Skeletal muscle cell (primary cell): ENCODE results near the gene PPT2.
"Not testable (repeated sequence)": the region's sequence is repeated elsewhere in the genome, so short reads cannot be mapped to it uniquely, and the experiment has no call there.

Source experiments
- DNase-seq: peaks from one replicate; pipeline ENCODE4 v3.0.0-alpha.2; 2010; ENCODE audit warnings: low read depth
- H3K4me3 ChIP-seq: 2 replicates; pipeline ENCODE4 v1.5.1; 2011; ENCODE audit warnings: low read depth, mild to moderate bottlenecking, control low read depth, low read length, moderate library complexity

The PPT2 gene

DNA sequence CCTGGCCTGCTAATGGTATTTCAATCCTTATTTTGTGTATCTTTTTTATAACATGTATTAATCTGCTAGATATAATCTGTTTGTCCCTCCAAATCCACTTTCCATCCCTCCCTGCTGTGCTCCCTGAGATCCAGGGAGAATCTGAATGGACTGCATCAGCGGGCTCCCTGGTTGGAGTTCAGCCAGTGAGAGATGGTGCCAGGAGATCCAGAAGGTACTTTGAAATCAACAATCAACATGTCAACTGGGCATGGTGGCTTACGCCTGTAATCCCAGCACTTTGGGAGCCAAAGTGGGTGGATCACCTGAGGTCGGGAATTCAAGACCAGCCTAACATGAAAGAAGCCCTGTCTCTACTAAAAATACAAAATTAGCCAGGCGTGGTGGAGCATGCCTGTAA is 30.3 kb upstream of the PPT2 start:
- DNase-seq: no peak
- no peak overlapping the region for H3K4me3 ChIP-seq

DNA sequence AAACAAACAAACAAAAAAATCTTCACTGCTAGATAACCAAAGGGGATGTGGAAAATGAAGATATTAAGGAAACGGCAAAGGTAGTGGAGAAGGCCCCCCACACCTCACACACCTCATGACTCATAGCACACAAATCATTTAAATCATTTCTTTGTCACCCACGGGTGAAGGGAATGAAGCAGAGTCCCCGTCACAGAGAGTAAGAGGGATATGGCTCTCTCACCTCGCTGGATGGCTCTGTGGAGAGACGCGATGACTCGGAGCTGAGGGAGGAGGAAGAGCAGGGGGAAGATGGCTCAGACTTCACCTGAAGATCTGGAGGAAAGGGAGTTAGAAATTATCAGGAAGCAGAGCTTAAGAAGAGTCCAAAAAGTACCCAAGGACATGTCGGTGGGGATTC is 27.1 kb upstream of the PPT2 start:
- H3K4me3 ChIP-seq: peak overlapping the region; percentile 100
- DNase-seq: no peak

DNA sequence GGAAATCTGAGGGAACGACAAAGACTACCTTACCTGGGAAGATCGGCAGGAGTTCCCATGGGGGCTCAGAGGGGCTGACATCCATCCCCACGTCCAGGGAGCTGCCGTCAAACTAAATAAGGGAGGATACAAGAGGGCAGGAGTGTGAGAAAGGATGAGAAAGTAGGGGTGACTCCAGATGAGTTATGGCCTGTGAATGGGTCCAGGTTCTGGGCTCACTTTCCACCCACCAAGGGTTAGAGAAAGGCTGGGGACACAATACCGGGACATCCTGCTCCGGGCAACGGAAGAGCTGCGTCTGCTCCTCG is 26.6 kb upstream of the PPT2 start:
- peak overlapping the region; percentile 100 for H3K4me3 ChIP-seq
- no peak for DNase-seq

DNA sequence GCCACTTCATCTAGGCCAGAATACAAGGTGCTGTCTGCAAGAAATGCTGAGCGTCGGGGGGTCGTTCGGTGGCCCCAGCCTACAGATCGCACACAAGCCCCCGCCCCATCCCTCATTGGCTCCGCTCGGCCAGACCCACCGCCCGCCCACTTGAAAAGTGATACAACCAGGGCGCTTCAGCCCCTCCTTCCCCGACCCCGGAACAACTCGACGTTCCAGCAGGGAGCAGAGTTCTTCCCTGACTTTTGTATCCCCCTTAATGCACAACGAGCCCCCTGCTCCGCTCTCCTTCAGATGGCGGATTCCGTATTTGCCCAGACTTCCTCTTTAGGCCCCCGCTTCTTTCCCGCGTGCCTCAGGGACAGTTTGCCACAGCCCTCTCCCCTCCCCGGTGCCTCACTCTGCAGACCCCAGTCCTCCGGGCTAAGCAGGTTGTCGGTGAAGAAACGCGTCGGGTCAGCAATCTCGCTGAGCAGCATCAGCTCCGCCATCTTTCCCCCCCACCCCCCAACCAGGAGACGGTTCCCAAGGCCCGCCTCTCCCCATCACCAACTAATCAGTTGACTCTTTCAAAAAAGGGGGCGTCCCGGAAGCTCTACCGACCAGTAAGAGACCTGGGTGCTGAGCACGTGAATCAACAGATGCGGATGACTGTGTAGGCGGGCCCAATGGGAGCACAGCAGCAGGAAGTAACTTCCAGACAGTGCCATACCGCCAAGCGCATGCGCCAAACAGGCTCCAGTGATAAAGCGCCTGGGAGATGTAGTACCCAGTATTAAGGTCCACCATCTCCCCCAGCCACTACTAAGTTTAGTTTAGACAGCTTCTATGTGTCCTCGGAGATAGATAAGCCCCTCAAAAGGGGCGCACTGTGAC is 26.0 kb upstream of the PPT2 start, which contains the start of gene ATF6B:
ATF6B (minus strand) TSS at position 530 of the 876 bp plus-strand sequence; CDS start at position 491, 39 bp downstream.
- peak; percentile 99 for DNase-seq

DNA sequence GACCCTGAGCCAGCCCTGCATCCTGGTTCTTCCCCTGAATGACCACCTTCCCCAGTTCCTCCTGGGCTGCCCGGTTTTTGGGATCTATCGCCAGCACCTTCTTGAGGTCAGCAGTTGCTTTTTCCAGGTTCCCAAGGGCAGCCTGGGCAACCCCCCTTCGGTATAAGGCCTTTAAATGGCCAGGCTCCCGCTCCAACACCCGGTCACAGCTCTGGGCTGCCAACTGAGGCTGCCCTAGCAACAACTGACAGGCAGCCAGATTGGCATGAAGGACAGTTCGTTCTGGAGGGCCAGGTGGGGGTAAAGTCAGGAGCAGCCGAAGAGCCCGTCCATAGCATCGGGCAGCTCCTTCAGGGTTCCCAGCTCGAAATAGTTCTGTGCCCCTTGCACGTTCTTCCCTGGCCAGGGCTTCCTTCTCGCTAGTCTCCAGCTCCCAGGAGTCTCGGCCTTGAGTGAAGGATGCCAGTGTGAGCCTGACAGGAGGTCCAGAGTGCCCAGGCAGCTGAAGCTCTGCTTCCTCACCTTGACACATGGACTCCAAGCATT is 25.1 kb upstream of the PPT2 start:
- no peak for DNase-seq
- H3K4me3 ChIP-seq: peak overlapping the region; percentile 80

More for the DNA sequence above, 26.0 kb upstream of the PPT2 start, which contains the start of gene ATF6B:
- peak within 1 kb of the TSS; percentile 100 for H3K4me3 ChIP-seq

DNA sequence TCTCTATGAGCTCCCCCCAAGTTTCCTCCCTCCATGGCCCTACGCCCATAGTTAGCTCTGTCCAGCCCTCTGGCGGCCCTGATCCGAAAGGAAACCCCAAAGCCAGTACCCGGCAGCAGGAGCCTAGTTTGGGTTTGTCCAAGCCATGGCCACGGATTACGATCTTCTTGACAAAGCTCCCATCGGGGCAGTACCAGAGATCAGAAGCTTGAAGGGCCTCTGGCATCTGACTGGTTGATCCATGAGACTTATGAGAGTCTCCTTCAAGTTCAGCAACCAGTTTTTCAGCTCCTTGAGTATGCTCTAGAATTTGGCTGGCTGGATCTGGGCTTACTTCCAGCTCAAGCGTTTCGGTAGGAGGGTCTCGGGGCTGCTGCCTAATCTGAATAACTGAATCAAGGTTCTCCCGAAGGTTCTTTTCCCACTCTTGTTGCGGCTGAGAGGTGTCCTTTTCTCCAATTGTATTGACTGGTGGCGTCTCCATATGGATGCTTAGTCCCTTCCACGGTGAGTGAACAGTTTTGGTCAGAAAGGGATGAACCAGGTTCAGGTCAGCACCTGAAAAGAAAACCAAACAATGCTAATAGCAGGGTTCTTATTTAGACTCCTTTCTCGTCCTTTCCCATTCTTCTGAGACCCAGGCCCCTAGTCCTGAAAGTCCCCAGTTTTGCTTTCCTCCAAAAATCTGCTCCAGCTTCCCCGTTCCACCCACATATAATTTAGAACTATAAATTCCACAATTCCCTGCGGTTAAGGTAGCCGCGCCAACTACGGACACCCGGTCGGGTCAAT is 24.4 kb upstream of the PPT2 start:
- H3K4me3 ChIP-seq: peak overlapping the region; percentile 80

DNA sequence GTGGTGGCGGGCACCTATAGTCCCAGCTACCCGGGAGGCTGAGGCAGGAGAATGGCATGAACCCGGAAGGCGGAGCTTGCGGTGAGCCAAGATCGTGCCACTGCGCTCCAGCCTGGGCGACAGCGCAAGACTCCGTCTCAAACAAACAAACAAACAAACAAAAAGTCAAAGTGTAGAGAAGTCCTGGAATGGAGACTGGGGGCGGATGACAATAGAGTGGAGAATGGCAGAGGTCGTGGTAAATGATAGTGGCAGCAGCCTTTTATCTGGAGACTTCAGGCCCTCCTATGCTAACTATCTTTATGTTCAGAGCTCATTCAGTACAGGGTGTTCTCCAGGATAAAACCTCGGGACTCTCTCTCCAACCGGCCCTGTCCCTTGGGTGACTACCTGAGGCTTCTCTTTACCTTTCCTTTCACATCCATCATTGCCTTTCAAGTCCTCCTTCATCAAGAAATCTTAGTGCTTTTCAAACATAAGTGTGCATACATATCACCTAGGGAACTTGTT is 22.4 kb upstream of the PPT2 start:
- DNase-seq: no peak
- H3K4me3 ChIP-seq: no peak overlapping the region

More for the DNA sequence above, 24.4 kb upstream of the PPT2 start:
- no peak for DNase-seq

DNA sequence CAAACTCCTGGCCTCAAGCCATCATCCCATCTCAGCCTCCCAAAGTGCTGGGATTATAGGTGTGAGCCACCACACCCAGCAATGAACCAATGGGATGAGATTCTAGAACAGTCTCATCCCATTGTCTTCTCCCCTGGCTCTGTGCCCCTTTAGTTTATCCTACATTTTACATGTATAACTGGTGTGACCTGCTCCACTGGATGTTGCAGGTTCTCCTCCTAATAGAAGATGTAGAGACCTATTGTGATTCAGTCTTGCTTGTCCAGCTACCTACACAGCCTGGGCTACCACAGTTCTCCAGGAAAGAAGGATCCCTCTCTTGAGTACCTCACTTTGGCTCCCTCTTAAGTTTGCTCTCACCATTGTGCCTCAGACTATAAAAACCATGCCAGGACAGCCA is 21.8 kb upstream of the PPT2 start:
- H3K4me3 ChIP-seq: no peak overlapping the region
- DNase-seq: no peak

DNA sequence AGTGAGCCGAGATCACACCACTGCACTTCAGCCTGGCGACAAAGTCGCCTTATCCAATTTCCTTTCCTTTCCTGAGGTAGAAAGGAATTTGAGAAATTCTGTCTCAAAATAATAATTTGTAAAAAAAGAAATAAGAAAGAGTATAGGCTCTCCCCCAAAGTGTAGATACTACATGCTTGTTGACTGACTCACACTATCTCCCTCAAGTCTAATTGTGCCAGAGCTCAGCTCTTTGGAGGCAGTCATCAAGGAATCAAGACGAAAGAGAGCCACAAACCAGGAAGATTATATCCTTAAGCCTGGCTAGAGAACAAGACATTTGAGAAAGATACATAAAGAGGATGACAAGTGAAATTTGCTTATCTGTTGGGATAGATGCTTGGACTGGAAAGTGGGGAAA is 20.2 kb upstream of the PPT2 start:
- H3K4me3 ChIP-seq: no peak overlapping the region
- DNase-seq: no peak

DNA sequence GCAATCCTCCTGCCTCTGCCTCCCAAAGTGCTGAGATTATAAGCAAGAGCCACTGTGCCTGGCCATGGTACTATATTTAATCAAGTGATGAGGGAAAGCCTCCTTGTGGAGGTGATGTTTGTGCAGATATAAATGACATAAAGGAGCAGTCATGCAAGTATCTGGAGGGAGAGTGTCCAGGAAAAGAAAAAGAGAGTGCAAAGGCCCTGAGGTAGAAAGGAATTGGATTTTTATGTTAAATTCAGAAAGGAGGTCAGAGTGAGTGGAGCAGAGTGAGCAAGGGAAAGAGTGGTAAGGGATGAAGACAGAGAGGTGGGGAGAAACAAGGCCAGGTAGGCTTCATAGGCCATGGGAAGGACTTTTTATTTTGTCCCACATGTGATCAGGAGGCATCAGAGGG is 16.5 kb upstream of the PPT2 start:
- DNase-seq: no peak

DNA sequence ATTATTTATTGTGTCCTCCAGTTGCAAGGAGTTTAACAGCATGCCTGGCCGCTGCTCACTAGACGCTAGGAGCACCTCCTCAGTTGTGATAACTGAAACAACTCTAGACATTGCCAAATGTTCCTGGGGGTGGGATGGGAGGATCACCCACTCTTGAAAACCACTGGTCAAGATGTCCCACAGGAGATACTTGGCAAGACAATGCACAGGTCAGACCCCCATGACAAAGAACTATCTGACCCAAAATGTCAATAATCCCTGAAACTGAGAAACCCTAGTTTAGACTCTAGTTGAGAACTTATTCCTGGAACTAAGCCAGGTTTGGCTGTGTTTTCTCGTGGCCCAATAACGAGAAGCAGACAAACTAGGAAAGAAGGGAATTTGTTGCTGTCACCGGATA is 14.4 kb upstream of the PPT2 start:
- H3K4me3 ChIP-seq: no peak overlapping the region
- DNase-seq: no peak

More for the DNA sequence above, 16.5 kb upstream of the PPT2 start:
- no peak overlapping the region for H3K4me3 ChIP-seq

DNA sequence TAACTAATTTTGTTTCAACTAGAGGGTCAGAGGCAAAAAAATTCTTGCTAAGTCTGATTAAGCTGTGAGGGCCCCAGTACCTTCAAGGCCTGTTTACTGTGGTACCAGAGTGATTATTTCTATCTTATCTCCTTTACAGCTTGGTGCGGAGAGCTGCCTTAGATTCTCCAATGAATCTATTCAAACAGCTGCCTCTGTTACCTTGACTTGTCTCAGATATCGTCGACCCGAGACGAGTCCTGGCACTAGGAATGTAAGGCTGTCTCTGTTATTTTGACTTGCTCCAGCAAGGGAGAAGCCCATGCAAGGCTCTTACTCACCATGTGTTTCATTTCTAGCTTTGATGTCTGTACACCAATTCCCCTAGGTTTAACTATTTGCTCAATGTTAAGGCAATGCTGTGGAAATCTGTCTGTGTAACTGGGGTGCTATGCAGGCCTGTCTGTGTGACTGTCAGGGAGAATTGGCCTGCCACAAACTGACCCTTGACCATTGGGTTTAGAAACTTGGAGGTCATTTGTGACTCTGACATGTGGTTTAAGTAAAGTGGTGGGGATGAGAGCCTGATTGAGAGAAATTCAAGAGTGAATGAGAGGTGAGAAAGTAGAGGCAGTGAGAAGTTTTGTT is 13.4 kb upstream of the PPT2 start:
- no peak for DNase-seq

DNA sequence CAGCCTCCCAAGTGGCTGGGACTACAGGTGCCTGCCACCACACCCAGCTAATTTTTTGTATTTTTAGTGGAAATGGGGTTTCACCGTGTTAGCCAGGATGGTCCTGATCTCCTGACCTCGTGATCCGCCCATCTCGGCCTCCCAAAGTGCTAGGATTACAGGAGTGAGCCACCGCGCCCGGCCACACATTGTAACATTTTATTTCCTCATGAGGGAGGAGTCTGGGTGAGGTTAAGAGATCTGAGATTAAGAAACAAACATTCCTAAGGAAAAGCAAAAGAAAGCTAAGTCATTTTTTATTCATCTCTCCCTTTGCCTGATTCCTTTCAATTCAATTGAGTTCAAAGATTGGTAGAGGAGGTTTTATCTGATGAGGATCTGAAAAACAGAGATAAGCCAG is 9.7 kb upstream of the PPT2 start:
- DNase-seq: not testable (repeated sequence)

More for the DNA sequence above, 13.4 kb upstream of the PPT2 start:
- H3K4me3 ChIP-seq: no peak overlapping the region

DNA sequence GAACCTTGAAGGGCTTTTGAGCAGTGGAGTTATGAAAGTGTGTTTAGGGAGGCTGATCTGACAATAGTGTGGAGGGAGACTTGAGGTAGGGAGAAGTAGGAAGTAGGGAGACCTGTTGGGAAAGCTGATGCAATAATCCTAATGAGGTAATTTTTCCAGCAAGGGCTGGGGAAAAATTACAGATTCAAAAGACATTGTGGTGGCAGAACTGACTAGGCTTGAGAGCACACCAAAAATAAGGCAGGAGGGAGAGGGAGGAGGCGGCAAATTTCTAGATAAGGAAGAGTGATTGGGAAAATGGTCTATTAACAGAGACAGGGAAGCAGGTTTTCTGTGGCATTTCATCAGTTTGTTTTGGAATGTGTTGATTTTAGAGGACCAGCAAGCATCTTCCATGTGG is 7.7 kb upstream of the PPT2 start:
- H3K4me3 ChIP-seq: no peak overlapping the region
- DNase-seq: no peak

More for the DNA sequence above, 9.7 kb upstream of the PPT2 start:
- not testable (repeated sequence) for H3K4me3 ChIP-seq

DNA sequence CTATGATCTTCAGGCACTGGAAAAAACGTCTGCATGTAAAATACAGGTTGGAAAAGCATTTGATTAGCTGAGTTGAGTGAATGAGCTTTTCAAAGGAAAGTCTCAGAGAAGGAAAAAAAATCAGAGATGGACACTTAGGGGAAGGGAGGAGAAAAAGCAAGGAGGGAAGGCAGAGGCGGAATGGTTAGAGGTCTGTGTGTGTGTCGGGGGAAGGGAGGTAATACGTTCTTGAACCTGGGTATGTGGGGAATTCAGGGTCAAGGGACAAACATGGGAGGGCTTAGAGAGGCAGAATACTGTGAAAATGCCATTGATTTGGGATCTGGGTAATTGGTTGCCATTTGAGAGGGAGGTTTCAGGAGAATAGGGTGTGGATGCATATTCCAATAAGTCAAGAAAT is 7.3 kb upstream of the PPT2 start:
- no peak overlapping the region for H3K4me3 ChIP-seq
- no peak for DNase-seq

DNA sequence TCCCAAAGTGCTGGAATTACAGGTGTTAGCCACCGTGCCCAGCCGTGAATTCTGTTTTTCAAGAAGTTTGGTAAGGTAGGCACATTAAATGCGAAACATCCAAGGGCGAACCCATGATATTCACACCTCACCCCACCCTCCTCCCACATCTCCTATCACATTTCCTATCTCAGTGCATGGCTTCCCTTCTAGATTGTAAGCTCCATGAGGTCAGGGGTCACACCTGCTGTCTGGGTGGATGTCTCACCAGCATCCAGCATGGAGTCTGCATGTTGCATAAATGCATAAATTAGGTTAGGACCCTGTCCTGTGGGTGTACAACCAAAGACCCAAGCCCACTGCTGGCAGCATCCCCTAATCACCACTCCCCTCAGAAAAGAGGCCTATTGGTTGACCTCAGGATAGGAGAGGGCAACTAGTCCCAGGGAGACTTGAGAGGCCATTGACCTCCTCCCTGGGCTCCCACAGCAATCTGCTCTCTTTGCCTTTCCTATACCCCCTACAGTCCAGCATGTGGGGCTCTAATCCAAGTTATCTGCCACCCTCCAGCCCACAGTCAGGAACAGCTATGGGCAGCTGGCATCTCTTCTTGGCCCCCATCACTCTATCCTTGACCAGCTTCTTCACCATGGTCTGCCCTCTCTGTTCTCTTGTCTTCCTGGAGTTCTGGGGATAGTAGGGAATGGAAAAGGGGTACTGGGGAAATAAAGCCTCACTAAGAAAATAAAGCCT is 6.4 kb upstream of the PPT2 start:
- no peak for DNase-seq
- H3K4me3 ChIP-seq: no peak overlapping the region

DNA sequence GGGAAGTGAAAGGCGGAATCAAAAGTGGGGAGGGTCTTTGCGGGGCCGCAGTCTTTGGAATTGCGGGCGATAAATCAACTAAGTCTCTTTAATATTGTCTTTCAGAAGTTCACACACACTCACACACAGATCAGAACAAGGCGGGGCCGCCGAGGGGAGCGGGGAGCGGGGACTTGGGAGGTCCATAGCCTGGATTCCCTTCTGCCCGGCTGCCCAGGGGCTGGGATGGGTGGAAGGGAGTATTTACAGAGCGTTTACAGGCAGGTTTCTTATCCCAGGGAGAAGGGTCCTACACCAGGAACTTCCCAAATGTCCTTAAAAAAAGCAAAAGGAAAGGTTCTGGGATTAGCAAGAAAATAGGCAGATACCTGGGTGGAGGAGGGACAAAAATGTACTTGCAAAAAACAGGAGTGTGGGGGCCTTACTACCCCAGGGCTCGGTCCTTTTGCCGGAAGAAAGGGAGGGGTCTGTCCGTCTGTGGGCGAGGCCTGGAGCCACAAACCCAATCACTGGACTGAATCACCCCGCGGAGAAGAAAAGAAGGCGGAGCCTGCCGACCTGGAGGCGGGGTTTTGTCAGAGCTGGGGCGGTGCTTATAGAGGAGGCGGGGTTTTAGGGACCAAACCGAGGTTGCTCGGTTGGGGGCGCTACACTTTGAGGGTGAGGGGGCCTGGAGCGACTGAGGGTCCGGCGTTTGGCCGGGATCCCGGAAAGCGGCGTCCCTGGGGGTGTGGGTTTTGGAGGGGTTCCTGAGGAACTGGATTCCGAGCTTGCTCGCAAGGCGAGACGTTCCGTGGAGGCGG is 5.5 kb upstream of the PPT2 start:
- no peak for DNase-seq

DNA sequence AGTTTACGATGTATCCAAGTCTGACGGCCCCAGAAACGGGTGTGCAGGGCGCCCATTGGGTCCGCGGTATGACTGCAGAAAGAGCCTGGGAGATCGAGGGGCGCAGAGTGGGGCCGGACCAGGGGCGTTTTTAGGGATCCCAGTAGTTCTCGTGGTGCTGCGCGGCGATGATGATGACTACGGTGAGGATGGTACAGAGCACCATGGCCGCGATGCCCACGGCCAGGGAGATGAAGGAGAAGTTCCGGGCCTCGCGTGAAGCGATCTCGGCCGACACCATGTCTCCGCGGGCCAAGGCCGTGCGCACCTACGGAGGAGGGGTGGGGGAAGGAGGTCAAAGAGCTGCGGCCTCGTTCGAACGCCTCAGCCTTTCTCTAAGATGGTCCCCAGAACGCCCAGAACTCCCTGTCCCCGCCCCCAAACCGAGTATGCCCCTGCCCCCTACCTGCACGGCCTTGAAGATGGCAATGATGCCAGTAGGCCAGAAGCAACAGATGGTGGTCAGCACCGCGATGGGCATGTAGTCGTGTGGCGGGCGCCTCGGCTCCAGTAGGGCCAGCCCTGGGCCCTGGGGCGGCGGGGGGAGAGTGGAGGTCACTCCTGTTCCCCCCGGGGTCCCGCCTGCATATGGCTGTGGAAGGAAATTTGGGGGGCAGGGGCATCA is 4.7 kb upstream of the PPT2 start:
- DNase-seq: no peak
- H3K4me3 ChIP-seq: peak overlapping the region; percentile 20

More for the DNA sequence above, 5.5 kb upstream of the PPT2 start:
- peak overlapping the region; percentile 21 for H3K4me3 ChIP-seq
